H1 (cell line): ENCODE results near the gene CDH22. TPM values are rescaled to one million over a fixed set of nuclear protein-coding genes. Genes with fewer than 3 reads are reported as not detected.

Experiments used
- CTCF ChIA-PET: fragments of 300-600 bp; sonication (Branson Sonifier 250); formaldehyde crosslinking; loops from one replicate; lab custom pipeline; 2021; ENCODE audit not compliant: partially characterized antibody; lab: Charles Lee
- POLR2A ChIA-PET: fragments of 300-600 bp; sonication (Branson Sonifier 250); formaldehyde crosslinking; loops from one replicate; lab custom pipeline; 2021; ENCODE audit warnings: inconsistent platforms; ENCODE audit not compliant: partially characterized antibody; lab: Charles Lee
- DNase-seq, 2 experiments: peaks; one replicate each; pipeline versions ENCODE4 v3.0.0 to v3.0.0-alpha.2; 2010 to 2022; ENCODE audit warnings: low spot score in 2 of 2, low read depth in 1 of 2, mixed read lengths in 1 of 2
- FAIRE-seq: peaks from 2 replicates; lab custom pipeline; 2011; peaks lifted over from hg19 to GRCh38; lab: Jason Lieb, UNC
- H2AFZ ChIP-seq: 2 replicates; pipeline ENCODE4 v1.8.1; 2012; ENCODE audit warnings: low read length, inconsistent platforms
- H2AK5ac ChIP-seq: 2 replicates; pipeline ENCODE4 v1.6.1; 2013; ENCODE audit warnings: low read depth, low read length
- H2BK120ac ChIP-seq: replicated peaks from 2 replicates; pipeline ENCODE3; 2013; ENCODE audit warnings: low read depth, low read length, inconsistent platforms
- H2BK12ac ChIP-seq: 2 replicates; pipeline ENCODE4 v1.6.1; 2013; ENCODE audit warnings: low read depth, low read length
- H2BK15ac ChIP-seq: 2 replicates; pipeline ENCODE4 v1.6.1; 2013; ENCODE audit warnings: low read length
- H2BK20ac ChIP-seq: 2 replicates; pipeline ENCODE4 v1.6.1; 2013; ENCODE audit warnings: low read length
- H2BK5ac ChIP-seq: 2 replicates; pipeline ENCODE4 v1.6.1; 2013; ENCODE audit warnings: low read depth, low read length
- H3K14ac ChIP-seq: 2 replicates; pipeline ENCODE4 v1.6.1; 2013; ENCODE audit warnings: inconsistent platforms; ENCODE audit not compliant: insufficient read length
- H3K18ac ChIP-seq: 2 replicates; pipeline ENCODE4 v1.6.1; 2013; ENCODE audit warnings: low read length; ENCODE audit errors: extremely low read depth
- H3K23ac ChIP-seq: 2 replicates; pipeline ENCODE4 v1.6.1; 2013; ENCODE audit warnings: inconsistent platforms; ENCODE audit not compliant: insufficient read length
- H3K23me2 ChIP-seq: 2 replicates; pipeline ENCODE4 v1.6.1; 2013; ENCODE audit warnings: low read depth, low read length
- H3K27ac ChIP-seq: 2 replicates; pipeline ENCODE4 v1.6.1; 2011; ENCODE audit warnings: low read depth, low read length, inconsistent platforms
- H3K27me3 ChIP-seq, 4 experiments: replicated peaks in 1 of 4; 1 replicate in 1 of 4; 2 replicates in 3 of 4; pipeline versions ENCODE4 v1.6.1 to v1.8.1; 2011 to 2013; ENCODE audit warnings: low read length in 3 of 4, mild to moderate bottlenecking in 3 of 4, inconsistent platforms in 2 of 4, mixed read lengths in 2 of 4, moderate library complexity in 1 of 4; ENCODE audit not compliant: control insufficient read depth in 3 of 4, insufficient read depth in 3 of 4; ENCODE audit errors: extremely low read depth in 1 of 4
- H3K36me3 ChIP-seq, 4 experiments: 2 replicates each; pipeline versions ENCODE4 v1.6.1 to v1.8.1; 2011 to 2013; ENCODE audit warnings: mild to moderate bottlenecking in 4 of 4, low read length in 3 of 4, moderate library complexity in 2 of 4, control low read depth in 1 of 4, inconsistent platforms in 1 of 4; ENCODE audit not compliant: insufficient read depth in 4 of 4, control insufficient read depth in 2 of 4
- H3K4ac ChIP-seq: replicated peaks from 2 replicates; pipeline ENCODE3; 2013; ENCODE audit warnings: low read length, low read depth, mixed read lengths, inconsistent platforms; ENCODE audit not compliant: insufficient read length
- H3K4me1 ChIP-seq, 4 experiments: replicated peaks in 1 of 4; 1 replicate in 1 of 4; 2 replicates in 3 of 4; pipeline versions ENCODE4 v1.6.1 to v1.8.1; 2011 to 2013; ENCODE audit warnings: low read length in 3 of 4, inconsistent platforms in 2 of 4, mixed read lengths in 1 of 4; ENCODE audit not compliant: insufficient read depth in 4 of 4, control insufficient read depth in 3 of 4
- H3K4me2 ChIP-seq, 2 experiments: 2 replicates each; pipeline versions ENCODE4 v1.6.1 to v1.8.1; 2011 to 2013; ENCODE audit warnings: low read depth in 2 of 2, low read length in 2 of 2, control low read depth in 1 of 2, inconsistent platforms in 1 of 2, mild to moderate bottlenecking in 1 of 2; ENCODE audit not compliant: insufficient read depth in 1 of 2
- H3K4me3 ChIP-seq, 4 experiments: fragments of 200-600, 300-600 bp in 1 of 4; sonication (generic), shearing (Covaris generic), sonication (Bioruptor Twin) in 1 of 4; 2 replicates each; pipeline versions ENCODE4 v1.5.1 to v1.8.1; 2011 to 2016; ENCODE audit warnings: low read length in 4 of 4, low read depth in 3 of 4, control low read depth in 2 of 4, inconsistent platforms in 2 of 4, mild to moderate bottlenecking in 2 of 4, mixed read lengths in 1 of 4, moderate library complexity in 1 of 4; ENCODE audit not compliant: insufficient read depth in 2 of 4; ENCODE audit errors: extremely low read depth in 1 of 4
- H3K56ac ChIP-seq: replicated peaks from 2 replicates; pipeline ENCODE3; 2013; ENCODE audit warnings: low read depth, mild to moderate bottlenecking, mixed read lengths, low read length, inconsistent platforms; ENCODE audit not compliant: insufficient read length
- H3K79me1 ChIP-seq: 2 replicates; pipeline ENCODE4 v1.6.1; 2013; ENCODE audit warnings: low read depth, low read length, control low read depth
- H3K79me2 ChIP-seq, 2 experiments: 2 replicates each; pipeline versions ENCODE4 v1.6.1 to v1.8.1; 2012 to 2013; ENCODE audit warnings: low read length in 2 of 2, mild to moderate bottlenecking in 2 of 2, inconsistent platforms in 1 of 2; ENCODE audit not compliant: insufficient read depth in 2 of 2, control insufficient read depth in 1 of 2
- H3K9ac ChIP-seq, 4 experiments: replicated peaks in 1 of 4; 1 replicate in 1 of 4; 2 replicates in 3 of 4; pipeline versions ENCODE4 v1.6.1 to v1.8.1; 2011 to 2013; ENCODE audit warnings: low read depth in 3 of 4, low read length in 3 of 4, control low read depth in 2 of 4, mild to moderate bottlenecking in 2 of 4, moderate library complexity in 2 of 4, inconsistent platforms in 1 of 4; ENCODE audit errors: extremely low read depth in 1 of 4
- H3K9me3 ChIP-seq, 2 experiments: 2 replicates each; pipeline versions ENCODE4 v1.6.1 to v1.8.1; 2012 to 2013; ENCODE audit warnings: mild to moderate bottlenecking in 2 of 2, moderate library complexity in 2 of 2, control low read depth in 1 of 2, inconsistent platforms in 1 of 2, low read depth in 1 of 2, low read length in 1 of 2, mixed read lengths in 1 of 2; ENCODE audit not compliant: insufficient read depth in 2 of 2
- H4K20me1 ChIP-seq, 2 experiments: replicated peaks in 1 of 2; 2 replicates each; pipeline versions ENCODE3 to v1.8.1; 2011 to 2013; ENCODE audit warnings: inconsistent platforms in 2 of 2, low read length in 2 of 2, mild to moderate bottlenecking in 1 of 2; ENCODE audit not compliant: insufficient read depth in 2 of 2, control insufficient read depth in 1 of 2
- H4K5ac ChIP-seq: 2 replicates; pipeline ENCODE4 v1.6.1; 2013; ENCODE audit warnings: low read length, low read depth, mixed read lengths, inconsistent platforms; ENCODE audit not compliant: insufficient read length
- H4K8ac ChIP-seq: 2 replicates; pipeline ENCODE4 v1.8.0; 2013; ENCODE audit warnings: mild to moderate bottlenecking, moderate library complexity, low read length, inconsistent platforms; ENCODE audit not compliant: insufficient read depth; ENCODE audit errors: extremely low read depth
- H4K91ac ChIP-seq: replicated peaks from 2 replicates; pipeline ENCODE3; 2013; ENCODE audit warnings: low read length, mixed read lengths, inconsistent platforms; ENCODE audit not compliant: insufficient read length
- BRCA1 ChIP-seq: IDR thresholded peaks from 2 replicates; pipeline ENCODE4 v1.6.1; 2012; ENCODE audit warnings: low read depth, low read length, improper control_type of control experiment
- HDAC6 ChIP-seq: IDR thresholded peaks from one replicate; pipeline ENCODE4 v1.7.1; 2012; ENCODE audit warnings: low read depth, mild to moderate bottlenecking, inconsistent platforms, low read length, moderate library complexity
- MAFK ChIP-seq: IDR thresholded peaks from 2 replicates; pipeline ENCODE4 v1.6.1; 2012; ENCODE audit warnings: low read depth, mild to moderate bottlenecking, improper control_type of control experiment, low read length
- POLR2AphosphoS5 ChIP-seq: IDR thresholded peaks from 2 replicates; pipeline ENCODE4 v1.6.1; 2011; ENCODE audit warnings: low read depth, low read length
- WGBS, 2 experiments: shearing (Covaris generic) in 1 of 2; methylation state at CpG; one replicate each; pipeline versions ENCODE4 v1.1.6 to v1.1.7; 2013 to 2015; ENCODE audit warnings: low lambda C conversion rate in 2 of 2, mixed read lengths in 2 of 2, inconsistent platforms in 1 of 2, low coverage in 1 of 2, missing lambda C conversion rate in 1 of 2; ENCODE audit not compliant: insufficient replicate concordance in 2 of 2, insufficient coverage in 1 of 2, insufficient read length in 1 of 2; ENCODE audit errors: extremely low coverage in 1 of 2, missing lambda C conversion rate in 1 of 2; 5-methylcytosine and 5-hydroxymethylcytosine counted together
- polyA plus RNA-seq, 7 experiments: library from polyadenylated mRNA; depleted of rRNA in 3 of 7; stranded (reverse) in 5 of 7; unstranded in 2 of 7; fragments of >200 nt in 5 of 7; fragments of 200-250 nt in 2 of 7; gene quantifications; 1 replicate in 5 of 7; 2 replicates in 1 of 7; 4 replicates in 1 of 7; pipeline versions ENCODE4 v1.2.1 to v1.2.3, GENCODE V29; 2011 to 2013; ENCODE audit warnings: missing spikeins in 2 of 7, mixed read lengths in 2 of 7
- total RNA-seq: library from RNA; stranded (reverse); fragmentation: NEBNext Ultra II Directional; extraction: Animal tissue kit (Norgen Biotek cat#: 25700); gene quantifications from 2 replicates; pipeline ENCODE4 v1.2.1, GENCODE V29; 2021

Gene CDH22
- total and polyA plus RNA-seq, 2 of the 8 experiments (the other 6 are each of a cell fraction or from before 2014, with no cell fraction given), result 0.35 to 0.39 TPM

GRCh38 chr20:46330072-46330763 lies 21.9 kb upstream of the CDH22 start:
- no peaks in the 10 kb centered on the region for H3K36me3 ChIP-seq
- no peak for TF ChIP-seq MAFK
- TF ChIP-seq HDAC6, result no peak
- no peak for TF ChIP-seq BRCA1
- no peak for TF ChIP-seq POLR2AphosphoS5
- H3K9ac ChIP-seq, result no peak overlapping the region
- no peak overlapping the region for H4K5ac ChIP-seq
- no peaks in the 10 kb centered on the region for H3K23me2 ChIP-seq
- no peak overlapping the region for H4K91ac ChIP-seq
- DNase-seq (no peak), FAIRE-seq (no peak)
- CTCF ChIA-PET, result interaction anchor here (1.0 to 17.6 kb wide), 4 partner anchors 16 to 200 kb away, joined by 4 to 214 read pairs (median 14); no protein-coding TSS in a partner anchor
- H4K20me1 ChIP-seq, result peaks cover 0 to 2% of the 10 kb centered on the region in 2 experiments
- POLR2A ChIA-PET, result interaction anchor here (1.0 to 3.3 kb wide), 7 partner anchors 12 to 241 kb away, joined by 3 to 10 read pairs (median 4); no protein-coding TSS in a partner anchor
- H2AK5ac ChIP-seq, result no peak overlapping the region
- H2BK120ac ChIP-seq, result no peak overlapping the region
- H2AFZ ChIP-seq, result no peak overlapping the region
- no peak overlapping the region for H3K4me2 ChIP-seq
- H3K14ac ChIP-seq, result no peak overlapping the region
- H3K4me1 ChIP-seq, result peaks cover 0 to 27% (median 9%) of the 10 kb centered on the region in 4 experiments; a peak in 6 of 7 replicates
- H2BK12ac ChIP-seq, result 0 out of 2 replicates have a peak overlapping the region, but pooled peaks have one; percentile 9
- no peaks in the 10 kb centered on the region for H3K9me3 ChIP-seq
- no peak overlapping the region for H3K18ac ChIP-seq
- 88% methylated on average over 11 of the region's 13 CpGs; no CpG with 5 or more reads in 1 of the 2 experiments for WGBS, 2 experiments
- H2BK5ac ChIP-seq, result no peak overlapping the region
- H2BK20ac ChIP-seq, result 0 out of 2 replicates have a peak overlapping the region, but pooled peaks have one; percentile 48
- H3K4me3 ChIP-seq, result no peak overlapping the region
- 0 out of 2 replicates have a peak overlapping the region, but pooled peaks have one; percentile 0 for H2BK15ac ChIP-seq
- no peak overlapping the region for H3K23ac ChIP-seq
- H3K27me3 ChIP-seq, result peaks cover 0 to 3% (median 0%) of the 10 kb centered on the region in 4 experiments; a peak in 2 of 7 replicates
- H3K79me2 ChIP-seq, result no peaks in the 10 kb centered on the region
- H4K8ac ChIP-seq, result peak overlapping the region; percentile 51; the same call in 1 of the 2 replicates
- no peak overlapping the region for H3K4ac ChIP-seq
- H3K56ac ChIP-seq, result no peak overlapping the region
- H3K79me1 ChIP-seq, result no peaks in the 10 kb centered on the region
- H3K27ac ChIP-seq, result no peak overlapping the region
